NCI-H526 treated with DMSO at 0.1 percent for 48 hours (cell line): ENCODE data around the gene ELFN1.

Experiments used
- DNase-seq: peaks from one replicate; lab custom pipeline; 2025; lab: John Stamatoyannopoulos, UW

ELFN1 gene

GRCh38 chr7:1725766-1726630 lies 55.9 kb downstream of the ELFN1 start:
- no peak for DNase-seq

- no peak for DNase-seq
Observed at GRCh38 chr7:1727079-1727478, 57.0 kb downstream of the ELFN1 start.

DNA sequence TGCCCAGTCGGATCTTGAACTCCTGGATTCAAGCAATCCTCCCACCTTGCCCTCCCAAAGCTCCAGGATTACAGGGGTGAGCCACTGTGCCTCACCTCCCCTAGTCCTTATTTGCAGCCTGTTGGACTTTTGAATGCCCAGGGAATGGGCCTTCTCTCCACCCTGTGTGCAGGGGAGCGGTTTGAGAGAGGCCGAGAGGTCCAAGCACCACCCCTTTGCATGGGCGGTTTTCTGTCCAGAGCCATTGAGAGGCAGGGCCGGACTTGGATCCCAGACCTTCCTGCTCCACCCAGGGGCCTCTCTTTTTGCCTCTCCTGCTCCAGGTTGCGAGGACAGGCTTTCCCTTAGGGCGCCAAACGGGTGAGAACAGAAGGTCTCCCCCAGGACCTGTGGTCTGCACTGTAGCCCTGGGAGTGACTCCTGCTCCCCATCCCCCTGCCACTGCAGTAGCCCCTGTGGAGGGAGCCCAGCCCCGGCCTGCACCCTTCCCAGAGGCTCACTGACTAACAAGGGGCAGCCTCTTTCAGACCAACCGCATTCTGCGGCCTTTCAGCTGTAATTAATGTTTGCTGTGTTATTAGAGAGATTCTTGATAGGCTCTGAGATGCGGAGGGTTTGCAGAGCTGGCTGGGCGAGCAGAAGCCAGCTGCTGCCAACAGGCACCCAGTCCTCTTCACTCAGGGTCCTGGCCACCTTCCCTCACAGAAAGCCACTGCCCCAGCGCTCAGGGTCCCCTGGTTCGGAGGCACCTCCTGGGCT lies 57.9 kb downstream of the ELFN1 start:
- no peak for DNase-seq

DNA sequence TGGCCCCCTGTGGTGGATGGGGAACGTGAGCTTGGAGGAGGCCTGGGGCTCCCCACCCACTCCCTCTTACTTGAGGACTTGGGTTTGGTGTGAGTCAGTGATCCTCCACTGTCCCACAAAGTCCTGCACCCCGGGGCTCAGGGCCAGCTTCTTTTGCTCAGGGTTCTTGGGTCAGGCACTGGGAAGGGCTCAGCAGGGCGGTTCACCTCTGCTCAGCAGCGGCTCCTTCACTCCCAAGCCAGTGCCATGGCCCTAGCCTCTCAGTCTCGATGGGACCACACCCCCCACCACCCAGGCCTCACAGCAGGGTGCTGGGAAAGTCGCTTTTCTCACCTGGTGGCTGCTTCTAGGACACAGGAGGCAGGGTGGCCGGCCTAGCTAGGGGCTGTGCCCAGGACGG lies 59.1 kb downstream of the ELFN1 start:
- DNase-seq: no peak

DNA sequence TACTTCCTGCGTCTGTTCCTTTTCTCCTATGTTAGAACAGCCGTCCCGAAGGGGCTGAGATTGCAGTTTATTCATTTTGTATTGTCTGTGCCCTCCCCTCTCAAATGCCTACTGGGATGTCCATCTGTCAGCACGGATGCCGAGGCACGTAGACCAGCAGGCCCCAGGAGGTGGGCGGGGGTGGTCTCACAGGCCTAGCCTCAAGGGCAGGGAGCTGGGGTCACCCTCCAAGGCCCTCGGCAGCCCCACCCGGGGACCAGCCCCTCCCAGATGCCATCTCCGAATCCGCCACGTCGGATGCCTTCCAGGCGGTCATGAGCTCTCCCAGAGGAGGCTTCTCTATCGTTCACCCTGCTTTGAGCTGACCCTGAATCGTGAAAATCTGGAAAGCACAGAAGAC lies 59.7 kb downstream of the ELFN1 start:
- DNase-seq: no peak

DNA sequence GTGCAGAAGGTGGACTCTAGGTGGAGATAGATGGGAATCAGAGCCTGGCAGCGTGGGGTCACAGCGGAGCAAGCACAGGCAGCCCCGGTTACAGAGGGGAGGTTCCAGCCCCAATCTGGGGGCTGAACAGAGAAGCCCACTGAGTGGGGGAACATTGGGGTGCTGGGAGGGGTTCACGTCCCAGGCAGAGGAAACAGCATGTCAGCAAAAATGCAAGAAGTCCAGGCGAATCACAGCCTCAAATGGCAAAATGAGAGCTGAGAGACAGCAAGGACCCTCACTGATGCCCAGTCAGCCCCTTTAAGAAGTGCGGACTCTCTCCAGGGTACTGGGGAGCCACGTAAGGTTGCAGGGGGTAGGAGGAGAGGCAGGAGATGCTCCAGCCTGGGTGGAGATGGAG lies 62.0 kb downstream of the ELFN1 start:
- no peak for DNase-seq

GRCh38 chr7:1732645-1733044 lies 62.6 kb downstream of the ELFN1 start:
- DNase-seq: no peak

- DNase-seq: no peak
Observed at GRCh38 chr7:1733206-1733907, 63.3 kb downstream of the ELFN1 start.

GRCh38 chr7:1733908-1734730 lies 64.0 kb downstream of the ELFN1 start:
- no peak for DNase-seq

DNA sequence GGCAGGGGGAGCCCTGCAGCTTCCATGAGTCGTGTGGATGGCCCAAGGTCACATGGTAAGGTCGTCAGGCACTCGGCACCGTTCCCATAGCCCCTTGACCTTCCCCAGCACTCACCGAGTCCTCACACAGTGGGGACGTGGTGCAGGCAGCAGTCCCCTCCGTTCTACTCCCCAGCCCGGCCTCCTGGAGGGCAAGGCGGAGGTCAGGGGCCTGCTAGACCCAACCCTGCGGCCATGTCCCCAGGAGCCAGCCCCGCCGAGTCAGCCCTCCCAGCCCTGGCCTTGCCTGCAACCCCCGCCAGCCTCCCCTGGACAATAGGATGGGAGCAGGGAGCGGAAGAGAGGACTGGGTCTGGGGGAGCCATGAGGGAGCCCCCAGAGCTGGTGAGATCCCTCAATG lies 65.2 kb downstream of the ELFN1 start:
- no peak for DNase-seq

GRCh38 chr7:1735806-1736483 lies 65.9 kb downstream of the ELFN1 start:
- no peak for DNase-seq

DNA sequence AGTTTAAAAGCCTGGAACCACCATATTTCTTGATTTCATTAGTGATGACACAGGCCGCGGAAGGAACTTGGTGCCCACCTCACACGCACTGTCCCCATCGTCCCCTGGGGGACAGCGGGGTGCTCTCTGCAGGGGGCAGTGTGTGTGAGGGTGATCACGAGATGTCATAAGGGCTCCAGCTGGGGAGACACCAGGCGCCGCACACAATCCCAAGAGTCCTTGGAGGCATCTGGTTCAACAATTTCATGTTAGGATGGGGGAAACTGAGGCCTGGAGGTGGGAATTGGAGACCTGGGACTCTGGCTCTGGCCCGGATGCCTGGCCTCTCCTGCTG lies 66.4 kb downstream of the ELFN1 start:
- DNase-seq: no peak

DNA sequence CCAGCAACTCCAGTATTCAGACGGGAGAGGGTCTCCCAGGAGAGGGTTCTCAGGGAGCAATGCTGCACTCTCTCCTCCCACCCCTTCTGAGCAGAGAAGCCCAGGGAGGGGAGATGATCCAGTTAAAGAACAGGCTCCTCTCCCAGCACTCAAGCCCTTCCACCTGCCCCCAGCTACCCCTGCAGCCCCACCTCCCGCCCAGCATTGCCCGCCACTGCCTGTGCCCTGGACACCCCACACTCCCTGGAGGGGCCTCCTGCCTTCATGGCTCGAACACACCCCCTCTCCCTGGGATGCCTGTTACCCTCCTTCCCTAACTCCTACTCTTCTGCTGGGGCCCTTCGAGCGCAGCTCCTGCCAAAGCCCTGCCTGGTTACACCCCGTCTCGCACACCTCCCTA lies 66.8 kb downstream of the ELFN1 start:
- DNase-seq: no peak

GRCh38 chr7:1737523-1737922 lies 67.4 kb downstream of the ELFN1 start:
- no peak for DNase-seq

- no peak for DNase-seq
Observed at GRCh38 chr7:1737956-1738355, 67.9 kb downstream of the ELFN1 start.

DNA sequence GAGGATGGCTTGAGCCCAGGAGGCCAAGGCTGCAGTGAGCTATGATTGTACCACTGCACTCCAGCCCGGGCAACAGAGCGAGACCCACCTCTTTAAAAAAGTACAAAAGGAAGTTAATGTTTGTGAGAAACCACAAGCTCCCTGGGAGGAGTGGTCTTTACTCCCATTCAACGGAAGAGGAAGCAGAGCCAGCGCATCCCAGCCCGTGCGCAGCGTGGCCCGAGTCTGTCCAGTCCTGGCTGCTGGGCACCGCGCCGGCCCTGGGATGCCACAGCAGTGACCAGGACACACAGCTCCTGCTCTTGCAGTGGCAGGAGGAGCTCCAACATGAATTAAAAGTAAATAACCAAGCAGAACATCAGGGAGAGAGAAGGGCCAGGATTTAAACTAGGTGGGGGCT lies 68.4 kb downstream of the ELFN1 start:
- no peak for DNase-seq

GRCh38 chr7:1738956-1739355 lies 68.9 kb downstream of the ELFN1 start:
- DNase-seq: no peak

DNA sequence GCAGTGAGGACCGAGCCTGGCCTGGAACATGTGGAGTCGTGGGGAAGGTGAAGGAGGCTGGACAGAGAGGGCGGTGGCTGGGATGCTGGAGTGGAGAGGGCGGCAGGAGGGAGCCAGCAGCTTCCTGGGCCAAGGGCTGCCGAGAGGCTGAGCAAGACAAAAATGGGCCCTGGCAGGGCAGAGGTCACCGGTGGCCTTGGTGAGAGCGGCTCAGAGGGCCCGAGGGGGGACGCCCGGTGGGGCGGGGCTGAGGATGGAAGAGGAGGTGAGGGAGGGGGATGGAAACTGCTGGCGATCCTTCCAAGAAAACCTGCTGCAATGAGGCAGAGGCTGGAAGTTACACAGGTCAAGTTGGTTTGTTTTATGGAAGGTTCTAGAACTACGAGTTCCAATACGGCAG lies 69.5 kb downstream of the ELFN1 start:
- DNase-seq: no peak

DNA sequence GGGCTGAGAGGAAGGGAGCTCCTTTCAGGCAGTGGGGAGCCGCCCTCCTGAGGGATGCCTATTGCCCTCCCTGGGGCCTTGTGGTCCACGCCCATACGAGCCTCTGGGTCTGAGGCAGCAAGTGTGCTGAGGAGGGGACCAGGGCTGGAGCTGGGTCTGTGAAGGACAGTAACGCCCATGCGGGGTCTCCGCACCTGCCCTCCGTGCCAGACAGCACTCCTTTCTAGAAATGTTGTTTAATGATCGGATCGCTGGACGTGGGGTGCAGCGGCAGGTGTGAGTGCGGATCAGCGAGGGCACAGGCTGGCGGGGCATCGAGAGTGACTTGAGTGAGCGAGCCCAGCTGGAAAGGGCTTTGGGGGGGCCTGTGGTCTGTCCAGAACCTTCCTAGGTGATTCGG lies 70.1 kb downstream of the ELFN1 start:
- DNase-seq: no peak

- DNase-seq: no peak
Observed at GRCh38 chr7:1741246-1741645, 71.2 kb downstream of the ELFN1 start.

GRCh38 chr7:1741751-1742554 lies 71.9 kb downstream of the ELFN1 start:
- no peak for DNase-seq
